Caco-2 (cell line): Measurements from ENCODE around the gene GYG2. TPM values are rescaled to one million over a fixed set of nuclear protein-coding genes. Genes with fewer than 3 reads are reported as not detected.

Experiments used
- BruUV-seq: library from RNA; stranded (reverse); fragments of 400-500 nt; replicated peaks from 2 replicates; lab custom pipeline; 2021; lab: Mats Ljungman, UMichigan
- CTCF ChIA-PET: fragments of 300-600 bp; sonication (Branson Sonifier 250); formaldehyde crosslinking; loops from one replicate; lab custom pipeline; 2022; ENCODE audit warnings: antibody characterized with exemption; lab: Charles Lee
- POLR2A ChIA-PET: fragments of 300-600 bp; sonication (Branson Sonifier 250); formaldehyde crosslinking; loops from one replicate; lab custom pipeline; 2022; ENCODE audit warnings: antibody characterized with exemption; lab: Charles Lee
- DNase-seq, 2 experiments: peaks; one replicate each; pipeline versions ENCODE4 v3.0.0 to v3.0.0-alpha.2; 2020 to 2022
- H3K27me3 ChIP-seq: replicated peaks from 2 replicates; pipeline ENCODE4 v1.6.0; 2011; ENCODE audit warnings: low read length; ENCODE audit not compliant: control insufficient read depth, insufficient read depth
- H3K36me3 ChIP-seq: 2 replicates; pipeline ENCODE4 v1.5.1; 2011; ENCODE audit warnings: low read length; ENCODE audit not compliant: control insufficient read depth, insufficient read depth
- H3K4me1 ChIP-seq: fragments of 250-450 bp; sonication (Bioruptor Pico); 2 replicates; pipeline ENCODE4 v1.5.1; 2020; ENCODE audit warnings: mild to moderate bottlenecking
- H3K4me3 ChIP-seq: 2 replicates; pipeline ENCODE4 v1.5.1; 2011; ENCODE audit warnings: low read depth, mild to moderate bottlenecking, control low read depth, low read length
- H3K9me3 ChIP-seq: fragments of 250-450 bp; sonication (Bioruptor Pico); 2 replicates; pipeline ENCODE4 v1.5.1; 2020; ENCODE audit warnings: mild to moderate bottlenecking, moderate library complexity
- H3K27ac Mint-ChIP-seq: one replicate; pipeline ENCODE4 v1.8.0; 2022; ENCODE audit warnings: mixed read lengths; ENCODE audit not compliant: unreplicated experiment
- H3K27me3 Mint-ChIP-seq: one replicate; pipeline ENCODE4 v1.8.0; 2022; ENCODE audit warnings: mixed read lengths; ENCODE audit not compliant: insufficient read depth, unreplicated experiment
- H3K36me3 Mint-ChIP-seq: one replicate; pipeline ENCODE4 v1.8.0; 2022; ENCODE audit warnings: mild to moderate bottlenecking, mixed read lengths; ENCODE audit not compliant: insufficient read depth, unreplicated experiment
- H3K4me1 Mint-ChIP-seq: one replicate; pipeline ENCODE4 v1.8.0; 2022; ENCODE audit warnings: low read depth, mixed read lengths; ENCODE audit not compliant: unreplicated experiment
- H3K4me3 Mint-ChIP-seq: one replicate; pipeline ENCODE4 v1.8.0; 2022; ENCODE audit warnings: mild to moderate bottlenecking, moderate library complexity, mixed read lengths; ENCODE audit not compliant: unreplicated experiment
- H3K9me3 Mint-ChIP-seq: one replicate; pipeline ENCODE4 v1.8.0; 2022; ENCODE audit warnings: mixed read lengths; ENCODE audit not compliant: unreplicated experiment
- CTCF ChIP-seq, 2 experiments: fragments of 200-600 bp in 1 of 2; IDR thresholded peaks; 1 replicate in 1 of 2; 2 replicates in 1 of 2; pipeline versions ENCODE4 v1.5.1 to v1.8.0; 2011 to 2022; ENCODE audit warnings: antibody characterized with exemption in 1 of 2, control low read depth in 1 of 2, inconsistent platforms in 1 of 2, low read depth in 1 of 2, low read length in 1 of 2, mild to moderate bottlenecking in 1 of 2, moderate library complexity in 1 of 2; ENCODE audit not compliant: insufficient read depth in 1 of 2, severe bottlenecking in 1 of 2, unreplicated experiment in 1 of 2
- intact Hi-C: fragments of 100-400 bp; cut with micrococcal nuclease; formaldehyde crosslinking; loops from one replicate; pipeline ENCODE4 v1.10.0; 2022; ENCODE audit not compliant: unreplicated experiment
- total RNA-seq: library from RNA; stranded (reverse); gene quantifications from 2 replicates; pipeline ENCODE4 v1.2.3, GENCODE V29; 2022

Gene GYG2
- total RNA-seq, 1 experiment from 2014 or later: 50.4 TPM

- H3K4me1 ChIP-seq: no peaks in the 10 kb centered on the region
- Mint-ChIP-seq H3K36me3 (peaks cover 51% of the 10 kb centered on the region), H3K27ac (no peak overlapping the region), H3K4me1 (peaks cover 9% of the 10 kb centered on the region), H3K27me3 (no peaks in the 10 kb centered on the region), H3K9me3 (peaks cover 37% of the 10 kb centered on the region), H3K4me3 (no peak overlapping the region)
- BruUV-seq: no TSS peak
- H3K27me3 ChIP-seq: no peaks in the 10 kb centered on the region
- ChIA-PET POLR2A (no interaction called here), CTCF (no interaction called here)
- no peak for TF ChIP-seq CTCF (IDR thresholded peaks at IDR 0.05; ENCODE audit: insufficient read depth in 1 of 2, low read depth in 1 of 2, low read length in 1 of 2, severe bottlenecking in 1 of 2, unreplicated experiment in 1 of 2)
- H3K9me3 ChIP-seq: no peaks in the 10 kb centered on the region
- H3K4me3 ChIP-seq: no peak overlapping the region
- intact Hi-C loops: no loop called here
- no peaks in the 10 kb centered on the region; the same call in 1 of the 2 replicates for H3K36me3 ChIP-seq
- DNase-seq: no peak
These were observed 12.2 kb downstream of the GYG2 start for GRCh38 chrX:2840961-2841360.

GRCh38 chrX:2841537-2841936 lies 12.8 kb downstream of the GYG2 start:
- Mint-ChIP-seq H3K4me3 (no peak overlapping the region), H3K4me1 (peaks cover 9% of the 10 kb centered on the region), H3K27ac (no peak overlapping the region), H3K9me3 (peaks cover 37% of the 10 kb centered on the region), H3K27me3 (no peaks in the 10 kb centered on the region), H3K36me3 (peaks cover 48% of the 10 kb centered on the region)
- Histone ChIP-seq H3K9me3 (no peaks in the 10 kb centered on the region), H3K4me3 (no peak overlapping the region), H3K36me3 (no peaks in the 10 kb centered on the region; the same call in 1 of the 2 replicates), H3K4me1 (no peaks in the 10 kb centered on the region), H3K27me3 (no peaks in the 10 kb centered on the region)
- no TSS peak for BruUV-seq
- TF ChIP-seq CTCF (IDR thresholded peaks at IDR 0.05; ENCODE audit: insufficient read depth in 1 of 2, low read depth in 1 of 2, low read length in 1 of 2, severe bottlenecking in 1 of 2, unreplicated experiment in 1 of 2): no peak
- intact Hi-C loops: no loop called here
- ChIA-PET POLR2A (no interaction called here), CTCF (no interaction called here)
- no peak for DNase-seq

GRCh38 chrX:2846992-2847391 lies 18.3 kb downstream of the GYG2 start:
- Histone ChIP-seq H3K4me1 (peaks cover 12% of the 10 kb centered on the region), H3K9me3 (no peaks in the 10 kb centered on the region), H3K4me3 (no peak overlapping the region), H3K27me3 (no peaks in the 10 kb centered on the region), H3K36me3 (no peaks in the 10 kb centered on the region)
- intact Hi-C loops: no loop called here
- no TSS peak for BruUV-seq
- Mint-ChIP-seq H3K4me3 (no peak overlapping the region), H3K27me3 (no peaks in the 10 kb centered on the region), H3K4me1 (peaks cover 11% of the 10 kb centered on the region), H3K27ac (no peak overlapping the region), H3K9me3 (no peaks in the 10 kb centered on the region), H3K36me3 (peaks cover 22% of the 10 kb centered on the region)
- no peak for TF ChIP-seq CTCF (IDR thresholded peaks at IDR 0.05; ENCODE audit: insufficient read depth in 1 of 2, low read depth in 1 of 2, low read length in 1 of 2, severe bottlenecking in 1 of 2, unreplicated experiment in 1 of 2)
- no peak for DNase-seq
- ChIA-PET POLR2A (no interaction called here), CTCF (no interaction called here)
